HEK293 (cell line): ENCODE measurements around the gene TBX5.

Source experiments
- CTCF ChIA-PET: fragments of 350-600 bp; formaldehyde crosslinking; extraction: SDS; loops from one replicate; lab custom pipeline; 2021; ENCODE audit warnings: antibody characterized with exemption; lab: Yijun Ruan, JAX
- POLR2A ChIA-PET: fragments of 300-600 bp; formaldehyde crosslinking; extraction: SDS; loops from one replicate; lab custom pipeline; 2020; ENCODE audit warnings: antibody characterized with exemption, inconsistent platforms; lab: Yijun Ruan, JAX
- H3K27ac ChIP-seq: fragments of 200-500 bp; sonication (Bioruptor generic); 2 replicates; pipeline ENCODE4 v1.5.1; 2014; ENCODE audit warnings: low read depth, low read length, control low read depth, inconsistent platforms; ENCODE audit errors: extremely low read depth
- H3K36me3 ChIP-seq, 2 experiments: fragments of 200-500 bp in 1 of 2; sonication (Bioruptor generic) in 1 of 2; 1 replicate in 1 of 2; 2 replicates in 1 of 2; pipeline ENCODE4 v1.5.1; 2014 to 2017; ENCODE audit warnings: inconsistent platforms in 2 of 2, low read length in 2 of 2; ENCODE audit not compliant: control insufficient read depth in 2 of 2, insufficient read depth in 1 of 2
- H3K4me1 ChIP-seq: fragments of 200-500 bp; sonication (Bioruptor generic); 2 replicates; pipeline ENCODE4 v1.5.1; 2014; ENCODE audit warnings: mild to moderate bottlenecking, low read length, inconsistent platforms; ENCODE audit not compliant: control insufficient read depth, insufficient read depth
- H3K4me3 ChIP-seq: 2 replicates; pipeline ENCODE4 v1.5.1; 2011; ENCODE audit warnings: low read depth, mild to moderate bottlenecking, control low read depth, low read length, moderate library complexity
- H3K9me3 ChIP-seq: fragments of 200-500 bp; sonication (Bioruptor generic); 2 replicates; pipeline ENCODE4 v1.5.1; 2014; ENCODE audit warnings: low read depth, low read length, inconsistent platforms; ENCODE audit not compliant: control insufficient read depth, insufficient read depth
- SP2 ChIP-seq: fragments of 450-650 bp; formaldehyde crosslinking; IDR thresholded peaks from 2 replicates; pipeline ENCODE4 v1.5.1; 2016; ENCODE audit warnings: missing biosample characterization, missing genetic modification characterization
- SP7 ChIP-seq: fragments of 450-650 bp; formaldehyde crosslinking; IDR thresholded peaks from 2 replicates; pipeline ENCODE4 v1.5.1; 2016; ENCODE audit warnings: missing biosample characterization, missing genetic modification characterization
- ZNF146 ChIP-seq: fragments of 450-650 bp; formaldehyde crosslinking; IDR thresholded peaks from 2 replicates; pipeline ENCODE4 v1.5.1; 2016; ENCODE audit warnings: missing biosample characterization, missing genetic modification characterization
- ZNF19 ChIP-seq: fragments of 450-650 bp; formaldehyde crosslinking; IDR thresholded peaks from 2 replicates; pipeline ENCODE4; 2016; ENCODE audit warnings: missing biosample characterization, missing genetic modification characterization, low read depth
- ZNF211 ChIP-seq: fragments of 450-650 bp; formaldehyde crosslinking; IDR thresholded peaks from 2 replicates; pipeline ENCODE4 v1.5.1; 2016; ENCODE audit warnings: low read depth, missing biosample characterization, missing genetic modification characterization
- ZNF214 ChIP-seq: fragments of 450-650 bp; formaldehyde crosslinking; IDR thresholded peaks from 2 replicates; pipeline ENCODE4 v1.5.1; 2017; ENCODE audit warnings: missing biosample characterization, mild to moderate bottlenecking, missing genetic modification characterization, borderline replicate concordance
- ZNF239 ChIP-seq: fragments of 450-650 bp; formaldehyde crosslinking; IDR thresholded peaks from 2 replicates; pipeline ENCODE4 v1.5.1; 2016; ENCODE audit warnings: missing biosample characterization, missing genetic modification characterization
- ZNF248 ChIP-seq: fragments of 450-650 bp; formaldehyde crosslinking; IDR thresholded peaks from 2 replicates; pipeline ENCODE4 v1.5.1; 2017; ENCODE audit warnings: missing biosample characterization, missing genetic modification characterization
- ZNF274 ChIP-seq, 2 experiments: fragments of 200-500 bp in 1 of 2; fragments of 450-650 bp in 1 of 2; sonication (Bioruptor generic) in 1 of 2; formaldehyde crosslinking in 1 of 2; IDR thresholded peaks; 2 replicates each; pipeline versions ENCODE4 v1.5.1 to v1.6.1; 2014 to 2016; ENCODE audit warnings: borderline replicate concordance in 1 of 2, inconsistent platforms in 1 of 2, low read length in 1 of 2, missing biosample characterization in 1 of 2, missing genetic modification characterization in 1 of 2
- ZNF391 ChIP-seq: fragments of 450-650 bp; formaldehyde crosslinking; IDR thresholded peaks from 2 replicates; pipeline ENCODE4 v1.5.1; 2016; ENCODE audit warnings: low read depth, missing biosample characterization, missing genetic modification characterization, borderline replicate concordance
- ZNF416 ChIP-seq: fragments of 450-650 bp; formaldehyde crosslinking; IDR thresholded peaks from 2 replicates; pipeline ENCODE4 v1.5.1; 2016; ENCODE audit warnings: missing biosample characterization, missing genetic modification characterization
- ZNF558 ChIP-seq: fragments of 450-650 bp; formaldehyde crosslinking; IDR thresholded peaks from 2 replicates; pipeline ENCODE4 v1.5.1; 2016; ENCODE audit warnings: missing biosample characterization, missing genetic modification characterization
- ZNF677 ChIP-seq: fragments of 450-650 bp; IDR thresholded peaks from 2 replicates; pipeline ENCODE4 v1.5.0; 2018; ENCODE audit warnings: missing biosample characterization, mild to moderate bottlenecking, missing genetic modification characterization, moderate library complexity
- TF ChIP-seq, protein P1 (sequence below): fragments of 450-650 bp; formaldehyde crosslinking; IDR thresholded peaks from 2 replicates; pipeline ENCODE4 v1.5.1; 2016; ENCODE audit warnings: missing biosample characterization, missing genetic modification characterization
- TF ChIP-seq, protein P2 (sequence below): fragments of 450-650 bp; formaldehyde crosslinking; IDR thresholded peaks from 2 replicates; pipeline ENCODE4 v1.5.1; 2017; ENCODE audit warnings: missing biosample characterization, mild to moderate bottlenecking, missing genetic modification characterization, moderate library complexity
- TF ChIP-seq, protein P3 (sequence below): fragments of 450-650 bp; formaldehyde crosslinking; IDR thresholded peaks from 2 replicates; pipeline ENCODE4 v1.5.1; 2016; ENCODE audit warnings: missing biosample characterization, missing genetic modification characterization
- TF ChIP-seq, protein P4 (sequence below): fragments of 450-650 bp; formaldehyde crosslinking; IDR thresholded peaks from 2 replicates; pipeline ENCODE4 v1.5.1; 2016; ENCODE audit warnings: missing biosample characterization, missing genetic modification characterization

TBX5 gene

DNA sequence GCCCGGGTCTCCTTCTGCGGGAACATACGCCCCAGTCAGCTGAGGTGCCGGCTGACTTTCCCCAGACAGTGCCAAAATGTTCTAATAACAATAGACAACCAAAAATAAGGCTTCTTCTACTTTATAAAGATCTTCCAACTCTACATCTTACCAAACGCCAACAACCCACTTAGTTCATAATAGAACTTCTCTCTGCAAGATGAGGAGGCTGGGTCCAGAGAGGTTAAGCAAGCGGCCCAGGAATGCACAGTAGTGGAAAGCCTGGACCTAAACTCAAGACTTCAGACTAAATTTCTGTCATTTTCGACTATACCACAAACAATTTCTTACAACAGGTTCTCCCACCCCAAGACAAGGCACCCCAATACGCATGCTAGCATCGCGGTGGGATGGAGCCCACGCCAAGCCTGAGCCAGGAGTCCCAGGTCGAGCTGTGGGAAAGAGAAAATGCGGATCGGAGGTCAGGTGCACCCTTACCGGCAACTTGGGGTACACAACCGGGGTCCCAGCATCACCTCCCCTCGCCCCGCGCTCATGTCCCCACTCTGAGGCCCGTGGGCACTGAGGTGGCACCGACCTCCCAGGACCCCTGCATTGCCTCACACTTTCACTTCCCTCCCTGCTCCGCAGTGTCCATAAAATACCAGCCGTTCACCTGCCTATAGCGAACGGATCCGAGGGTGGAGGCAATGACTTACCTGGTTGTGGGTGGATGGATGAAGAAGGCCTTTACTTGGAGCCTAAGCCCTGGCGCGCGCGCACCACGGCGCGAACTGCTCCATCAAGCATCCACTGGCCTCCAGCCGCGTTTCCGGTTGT, 42.1 kb upstream of the TBX5 start:
- ChIA-PET POLR2A (no interaction called here), CTCF (no interaction called here)
- Histone ChIP-seq H3K27ac (no peak overlapping the region), H3K36me3 (no peaks in the 10 kb centered on the region), H3K4me1 (no peaks in the 10 kb centered on the region; the same call in 1 of the 2 replicates), H3K4me3 (no peak overlapping the region), H3K9me3 (no peaks in the 10 kb centered on the region)
- TF ChIP-seq ZNF416 (tag by site-specific recombination) = no peak
- TF ChIP-seq ZNF558 = no peak
- no peak for TF ChIP-seq ZNF211
- TF ChIP-seq, protein P1, sequence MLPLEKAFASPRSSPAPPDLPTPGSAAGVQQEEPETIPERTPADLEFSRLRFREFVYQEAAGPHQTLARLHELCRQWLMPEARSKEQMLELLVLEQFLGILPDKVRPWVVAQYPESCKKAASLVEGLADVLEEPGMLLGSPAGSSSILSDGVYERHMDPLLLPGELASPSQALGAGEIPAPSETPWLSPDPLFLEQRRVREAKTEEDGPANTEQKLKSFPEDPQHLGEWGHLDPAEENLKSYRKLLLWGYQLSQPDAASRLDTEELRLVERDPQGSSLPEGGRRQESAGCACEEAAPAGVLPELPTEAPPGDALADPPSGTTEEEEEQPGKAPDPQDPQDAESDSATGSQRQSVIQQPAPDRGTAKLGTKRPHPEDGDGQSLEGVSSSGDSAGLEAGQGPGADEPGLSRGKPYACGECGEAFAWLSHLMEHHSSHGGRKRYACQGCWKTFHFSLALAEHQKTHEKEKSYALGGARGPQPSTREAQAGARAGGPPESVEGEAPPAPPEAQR (tag by site-specific recombination) = no peak
- TF ChIP-seq, protein P2, sequence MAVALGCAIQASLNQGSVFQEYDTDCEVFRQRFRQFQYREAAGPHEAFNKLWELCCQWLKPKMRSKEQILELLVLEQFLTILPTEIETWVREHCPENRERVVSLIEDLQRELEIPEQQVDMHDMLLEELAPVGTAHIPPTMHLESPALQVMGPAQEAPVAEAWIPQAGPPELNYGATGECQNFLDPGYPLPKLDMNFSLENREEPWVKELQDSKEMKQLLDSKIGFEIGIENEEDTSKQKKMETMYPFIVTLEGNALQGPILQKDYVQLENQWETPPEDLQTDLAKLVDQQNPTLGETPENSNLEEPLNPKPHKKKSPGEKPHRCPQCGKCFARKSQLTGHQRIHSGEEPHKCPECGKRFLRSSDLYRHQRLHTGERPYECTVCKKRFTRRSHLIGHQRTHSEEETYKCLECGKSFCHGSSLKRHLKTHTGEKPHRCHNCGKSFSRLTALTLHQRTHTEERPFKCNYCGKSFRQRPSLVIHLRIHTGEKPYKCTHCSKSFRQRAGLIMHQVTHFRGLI (tag by site-specific recombination) = no peak
- TF ChIP-seq, protein P3, sequence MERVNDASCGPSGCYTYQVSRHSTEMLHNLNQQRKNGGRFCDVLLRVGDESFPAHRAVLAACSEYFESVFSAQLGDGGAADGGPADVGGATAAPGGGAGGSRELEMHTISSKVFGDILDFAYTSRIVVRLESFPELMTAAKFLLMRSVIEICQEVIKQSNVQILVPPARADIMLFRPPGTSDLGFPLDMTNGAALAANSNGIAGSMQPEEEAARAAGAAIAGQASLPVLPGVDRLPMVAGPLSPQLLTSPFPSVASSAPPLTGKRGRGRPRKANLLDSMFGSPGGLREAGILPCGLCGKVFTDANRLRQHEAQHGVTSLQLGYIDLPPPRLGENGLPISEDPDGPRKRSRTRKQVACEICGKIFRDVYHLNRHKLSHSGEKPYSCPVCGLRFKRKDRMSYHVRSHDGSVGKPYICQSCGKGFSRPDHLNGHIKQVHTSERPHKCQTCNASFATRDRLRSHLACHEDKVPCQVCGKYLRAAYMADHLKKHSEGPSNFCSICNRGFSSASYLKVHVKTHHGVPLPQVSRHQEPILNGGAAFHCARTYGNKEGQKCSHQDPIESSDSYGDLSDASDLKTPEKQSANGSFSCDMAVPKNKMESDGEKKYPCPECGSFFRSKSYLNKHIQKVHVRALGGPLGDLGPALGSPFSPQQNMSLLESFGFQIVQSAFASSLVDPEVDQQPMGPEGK (tag by site-specific recombination) = no peak
- TF ChIP-seq ZNF248 = no peak
- no peak for TF ChIP-seq ZNF677 (tag by site-specific recombination)

DNA sequence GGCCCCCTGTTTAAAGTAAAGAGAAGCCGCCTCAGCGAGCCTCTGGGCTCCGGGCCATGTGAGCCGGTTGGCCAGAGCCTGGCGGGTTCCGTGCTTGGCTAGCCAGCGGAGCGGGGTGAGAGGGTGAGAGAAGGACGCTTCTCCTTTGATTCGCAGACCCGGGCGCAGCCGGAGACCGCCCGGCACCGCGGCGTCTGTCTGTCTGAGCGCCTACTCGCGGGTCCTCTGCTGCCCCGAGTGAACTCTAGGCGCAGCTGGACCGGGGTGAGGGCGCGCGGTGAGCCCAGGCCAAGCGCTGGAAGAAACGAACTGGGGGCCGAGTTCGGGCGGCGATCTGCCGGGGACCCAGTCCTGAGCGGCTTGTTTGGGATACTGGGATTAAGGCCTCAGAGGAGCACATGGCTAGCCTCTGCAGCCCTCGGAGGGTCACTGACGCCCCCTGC, 41.4 kb upstream of the TBX5 start:
- TF ChIP-seq, protein P4, sequence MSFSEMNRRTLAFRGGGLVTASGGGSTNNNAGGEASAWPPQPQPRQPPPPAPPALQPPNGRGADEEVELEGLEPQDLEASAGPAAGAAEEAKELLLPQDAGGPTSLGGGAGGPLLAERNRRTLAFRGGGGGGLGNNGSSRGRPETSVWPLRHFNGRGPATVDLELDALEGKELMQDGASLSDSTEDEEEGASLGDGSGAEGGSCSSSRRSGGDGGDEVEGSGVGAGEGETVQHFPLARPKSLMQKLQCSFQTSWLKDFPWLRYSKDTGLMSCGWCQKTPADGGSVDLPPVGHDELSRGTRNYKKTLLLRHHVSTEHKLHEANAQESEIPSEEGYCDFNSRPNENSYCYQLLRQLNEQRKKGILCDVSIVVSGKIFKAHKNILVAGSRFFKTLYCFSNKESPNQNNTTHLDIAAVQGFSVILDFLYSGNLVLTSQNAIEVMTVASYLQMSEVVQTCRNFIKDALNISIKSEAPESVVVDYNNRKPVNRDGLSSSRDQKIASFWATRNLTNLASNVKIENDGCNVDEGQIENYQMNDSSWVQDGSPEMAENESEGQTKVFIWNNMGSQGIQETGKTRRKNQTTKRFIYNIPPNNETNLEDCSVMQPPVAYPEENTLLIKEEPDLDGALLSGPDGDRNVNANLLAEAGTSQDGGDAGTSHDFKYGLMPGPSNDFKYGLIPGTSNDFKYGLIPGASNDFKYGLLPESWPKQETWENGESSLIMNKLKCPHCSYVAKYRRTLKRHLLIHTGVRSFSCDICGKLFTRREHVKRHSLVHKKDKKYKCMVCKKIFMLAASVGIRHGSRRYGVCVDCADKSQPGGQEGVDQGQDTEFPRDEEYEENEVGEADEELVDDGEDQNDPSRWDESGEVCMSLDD = no peak
- no peak for TF ChIP-seq ZNF214
- no peak for TF ChIP-seq ZNF239 (tag by site-specific recombination)
- TF ChIP-seq SP7 = no peak
- TF ChIP-seq ZNF391 (tag by site-specific recombination) = no peak
- no peak for TF ChIP-seq ZNF274 (IDR thresholded peaks at IDR 0.05; ENCODE audit: low read length)
- TF ChIP-seq ZNF274 (tag by site-specific recombination; IDR thresholded peaks at IDR 0.05; ENCODE audit: borderline replicate concordance) = no peak
- no peak for TF ChIP-seq SP2 (tag by site-specific recombination)
- TF ChIP-seq ZNF19 (tag by site-specific recombination) = no peak
- TF ChIP-seq ZNF146 (tag by site-specific recombination) = no peak
- POLR2A ChIA-PET = no interaction called here

More for the DNA sequence above, 41.4 kb upstream of the TBX5 start:
- Histone ChIP-seq H3K36me3 (no peaks in the 10 kb centered on the region), H3K9me3 (no peaks in the 10 kb centered on the region), H3K4me1 (no peaks in the 10 kb centered on the region; the same call in 1 of the 2 replicates), H3K4me3 (no peak overlapping the region), H3K27ac (no peak overlapping the region)
- CTCF ChIA-PET = no interaction called here
